ENCODE results near the gene KLHDC4.

DNA sequence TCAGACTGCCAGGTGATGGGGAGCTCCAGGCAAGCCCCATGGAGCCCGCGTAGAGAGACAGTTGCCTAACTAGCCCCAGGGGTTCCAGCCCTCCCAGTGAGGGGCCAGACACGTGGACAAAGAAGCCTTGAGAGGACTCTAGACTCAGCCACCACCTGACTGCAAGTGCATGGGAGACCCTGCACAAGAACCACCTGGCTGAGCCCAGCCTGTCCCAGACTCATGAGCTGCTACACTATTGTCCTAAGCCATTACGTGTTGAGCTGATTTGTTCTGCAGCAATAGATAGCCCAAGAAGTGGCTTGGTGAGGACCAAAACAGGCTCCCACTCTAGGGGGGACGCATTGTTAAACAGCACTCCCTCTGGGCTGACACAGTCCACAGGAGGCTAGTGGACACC lies 37.6 kb upstream of the KLHDC4 start:
- TF ChIP-seq CTCF (IDR thresholded peaks at IDR 0.05): no peak
- TF ChIP-seq POLR2AphosphoS5 (IDR thresholded peaks at IDR 0.05; ENCODE audit: low read depth, low read length): no peak
- TF ChIP-seq SIN3A (IDR thresholded peaks at IDR 0.05; ENCODE audit: borderline replicate concordance, insufficient read depth, low read depth, low read length): no peak
- TF ChIP-seq, protein P1, sequence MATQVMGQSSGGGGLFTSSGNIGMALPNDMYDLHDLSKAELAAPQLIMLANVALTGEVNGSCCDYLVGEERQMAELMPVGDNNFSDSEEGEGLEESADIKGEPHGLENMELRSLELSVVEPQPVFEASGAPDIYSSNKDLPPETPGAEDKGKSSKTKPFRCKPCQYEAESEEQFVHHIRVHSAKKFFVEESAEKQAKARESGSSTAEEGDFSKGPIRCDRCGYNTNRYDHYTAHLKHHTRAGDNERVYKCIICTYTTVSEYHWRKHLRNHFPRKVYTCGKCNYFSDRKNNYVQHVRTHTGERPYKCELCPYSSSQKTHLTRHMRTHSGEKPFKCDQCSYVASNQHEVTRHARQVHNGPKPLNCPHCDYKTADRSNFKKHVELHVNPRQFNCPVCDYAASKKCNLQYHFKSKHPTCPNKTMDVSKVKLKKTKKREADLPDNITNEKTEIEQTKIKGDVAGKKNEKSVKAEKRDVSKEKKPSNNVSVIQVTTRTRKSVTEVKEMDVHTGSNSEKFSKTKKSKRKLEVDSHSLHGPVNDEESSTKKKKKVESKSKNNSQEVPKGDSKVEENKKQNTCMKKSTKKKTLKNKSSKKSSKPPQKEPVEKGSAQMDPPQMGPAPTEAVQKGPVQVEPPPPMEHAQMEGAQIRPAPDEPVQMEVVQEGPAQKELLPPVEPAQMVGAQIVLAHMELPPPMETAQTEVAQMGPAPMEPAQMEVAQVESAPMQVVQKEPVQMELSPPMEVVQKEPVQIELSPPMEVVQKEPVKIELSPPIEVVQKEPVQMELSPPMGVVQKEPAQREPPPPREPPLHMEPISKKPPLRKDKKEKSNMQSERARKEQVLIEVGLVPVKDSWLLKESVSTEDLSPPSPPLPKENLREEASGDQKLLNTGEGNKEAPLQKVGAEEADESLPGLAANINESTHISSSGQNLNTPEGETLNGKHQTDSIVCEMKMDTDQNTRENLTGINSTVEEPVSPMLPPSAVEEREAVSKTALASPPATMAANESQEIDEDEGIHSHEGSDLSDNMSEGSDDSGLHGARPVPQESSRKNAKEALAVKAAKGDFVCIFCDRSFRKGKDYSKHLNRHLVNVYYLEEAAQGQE (IDR thresholded peaks at IDR 0.05; ENCODE audit: insufficient read depth in 1 of 2, low read depth in 2 of 2, low read length in 1 of 2): no peak
- no peak for TF ChIP-seq TCF7L2 (IDR thresholded peaks at IDR 0.05; ENCODE audit: low read depth, low read length)
